GM19397 (cell line): ENCODE measurements around the gene RAF1.
A peak's percentile ranks its signal among the peaks of the same experiment; 100 is the strongest.
"Not testable (repeated sequence)": the region's sequence is repeated elsewhere in the genome, so short reads cannot be mapped to it uniquely, and the experiment has no call there.

Experiments used
- ATAC-seq: cut with Tn5 transposase; IDR thresholded peaks from one replicate; pipeline ENCODE4 v1.9.1; 2021; ENCODE audit warnings: mild to moderate bottlenecking, moderate library complexity; ENCODE audit not compliant: unreplicated experiment

Gene RAF1

DNA sequence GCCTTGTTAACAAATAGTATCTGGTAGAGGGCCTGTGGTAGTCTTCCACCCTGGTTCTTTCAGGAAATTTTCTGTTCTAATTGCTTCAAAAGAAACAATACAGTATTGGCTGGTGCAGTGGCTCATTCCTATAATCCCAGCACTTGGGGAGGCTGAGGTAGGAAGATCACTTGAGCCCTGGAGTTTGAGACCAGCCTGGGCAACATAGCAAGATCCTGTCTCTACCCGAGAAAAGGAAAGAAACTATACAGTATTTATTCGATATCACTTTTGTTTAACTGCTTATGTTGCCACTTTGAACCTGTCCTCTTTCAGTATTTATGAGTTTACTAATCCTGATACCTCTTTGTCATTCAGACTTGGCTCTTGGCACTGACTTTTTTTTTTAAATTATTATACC lies 102.5 kb downstream of the RAF1 start:
- ATAC-seq, result no peak

DNA sequence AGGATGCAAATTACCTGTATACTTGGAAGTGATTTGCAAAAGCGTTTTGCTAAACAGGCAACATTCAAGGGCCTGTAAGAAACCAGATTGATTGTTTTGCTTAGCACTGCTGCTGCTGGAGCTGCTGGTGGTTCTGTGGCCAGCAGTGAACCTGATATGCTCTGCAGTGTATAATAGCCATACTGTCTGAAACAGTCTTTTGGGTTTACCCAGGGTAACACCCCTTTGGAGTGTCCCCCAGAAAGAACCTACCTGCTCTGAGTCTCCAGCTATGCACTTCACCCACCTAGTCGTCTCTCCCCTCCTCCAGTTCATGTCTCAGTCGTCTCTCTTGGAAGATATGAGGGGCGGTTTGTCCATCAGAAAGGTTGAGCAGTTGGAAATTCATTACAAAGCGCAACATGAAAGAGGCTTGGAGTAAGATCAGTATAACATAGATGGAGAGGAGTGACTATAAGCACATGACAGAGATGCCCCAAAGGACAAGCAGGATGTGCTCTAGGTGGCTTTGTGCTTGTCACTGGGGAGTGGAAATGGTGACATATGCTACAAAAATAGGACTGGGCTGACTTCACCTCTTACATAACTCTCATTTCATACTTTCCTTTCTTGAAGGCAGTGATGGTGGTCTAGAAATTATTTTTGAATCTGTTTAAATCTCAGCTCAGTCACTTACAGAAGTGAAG lies 103.3 kb downstream of the RAF1 start:
- ATAC-seq, result peak; percentile 25

DNA sequence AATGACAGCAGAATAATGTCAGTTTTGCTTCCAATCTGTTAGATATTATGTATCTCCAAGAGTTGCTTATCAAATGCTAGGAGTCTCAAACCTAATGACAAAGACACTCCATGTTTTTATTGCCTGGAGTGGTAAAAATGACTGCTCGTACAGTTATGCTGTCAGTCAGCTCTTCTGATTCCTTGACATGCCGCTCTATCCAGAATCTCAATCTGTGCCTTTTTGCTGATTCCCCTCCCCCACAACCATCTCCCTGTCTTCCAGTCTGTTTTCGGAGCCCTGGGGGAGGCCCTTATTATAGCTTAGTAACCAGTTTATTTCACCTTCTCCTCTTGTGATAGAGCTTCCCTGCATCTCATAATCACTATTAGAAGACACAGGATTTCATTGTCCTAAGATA lies 104.4 kb downstream of the RAF1 start:
- ATAC-seq, result no peak

DNA sequence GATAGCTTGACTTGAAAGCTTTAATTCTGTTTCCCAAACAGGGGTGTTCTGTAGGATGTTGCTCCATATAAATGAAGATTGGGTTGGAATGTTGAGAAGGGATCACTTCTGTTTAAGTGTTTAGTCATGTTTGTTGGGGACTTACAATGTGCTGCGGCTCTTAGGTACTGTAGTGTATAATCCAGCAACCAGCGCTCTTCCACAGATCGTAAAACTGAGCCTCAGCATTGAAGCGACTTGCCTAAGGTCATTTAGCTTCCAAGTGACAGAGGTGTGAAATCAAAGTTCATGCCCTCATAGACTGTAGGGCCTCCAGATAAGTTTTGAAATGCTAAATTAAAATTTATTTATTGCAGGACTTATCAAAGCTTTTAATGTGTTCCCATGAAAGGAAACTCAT lies 105.2 kb downstream of the RAF1 start:
- no peak for ATAC-seq

DNA sequence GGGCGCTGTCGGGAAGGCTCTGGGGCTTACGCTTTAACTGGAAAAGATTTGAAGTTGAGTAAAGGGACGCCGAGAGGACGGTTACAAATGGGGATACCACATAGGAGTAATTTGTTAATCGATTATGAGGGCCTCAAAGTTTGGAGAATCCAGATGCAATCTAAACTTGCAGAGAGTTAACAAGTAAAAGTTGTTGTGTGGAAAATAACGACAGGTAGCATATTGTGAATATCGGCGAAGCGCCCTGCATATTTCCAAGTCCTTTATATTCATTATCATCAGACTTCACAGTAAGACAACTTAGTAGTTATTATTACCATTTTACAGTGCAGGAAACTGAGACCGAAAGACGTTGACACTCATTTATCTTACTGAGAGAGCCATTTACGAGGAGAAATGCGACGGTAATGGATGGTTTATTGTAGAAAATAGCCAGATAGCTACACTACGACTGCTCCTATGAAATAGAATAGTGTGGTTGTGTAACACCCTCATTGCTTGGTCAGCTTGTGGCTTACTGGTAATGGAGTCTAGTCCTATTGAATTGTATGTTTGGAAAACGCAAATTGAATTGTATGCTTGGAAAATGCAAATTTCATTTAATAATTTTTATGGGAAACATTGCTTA lies 106.3 kb downstream of the RAF1 start:
- ATAC-seq, result no peak

DNA sequence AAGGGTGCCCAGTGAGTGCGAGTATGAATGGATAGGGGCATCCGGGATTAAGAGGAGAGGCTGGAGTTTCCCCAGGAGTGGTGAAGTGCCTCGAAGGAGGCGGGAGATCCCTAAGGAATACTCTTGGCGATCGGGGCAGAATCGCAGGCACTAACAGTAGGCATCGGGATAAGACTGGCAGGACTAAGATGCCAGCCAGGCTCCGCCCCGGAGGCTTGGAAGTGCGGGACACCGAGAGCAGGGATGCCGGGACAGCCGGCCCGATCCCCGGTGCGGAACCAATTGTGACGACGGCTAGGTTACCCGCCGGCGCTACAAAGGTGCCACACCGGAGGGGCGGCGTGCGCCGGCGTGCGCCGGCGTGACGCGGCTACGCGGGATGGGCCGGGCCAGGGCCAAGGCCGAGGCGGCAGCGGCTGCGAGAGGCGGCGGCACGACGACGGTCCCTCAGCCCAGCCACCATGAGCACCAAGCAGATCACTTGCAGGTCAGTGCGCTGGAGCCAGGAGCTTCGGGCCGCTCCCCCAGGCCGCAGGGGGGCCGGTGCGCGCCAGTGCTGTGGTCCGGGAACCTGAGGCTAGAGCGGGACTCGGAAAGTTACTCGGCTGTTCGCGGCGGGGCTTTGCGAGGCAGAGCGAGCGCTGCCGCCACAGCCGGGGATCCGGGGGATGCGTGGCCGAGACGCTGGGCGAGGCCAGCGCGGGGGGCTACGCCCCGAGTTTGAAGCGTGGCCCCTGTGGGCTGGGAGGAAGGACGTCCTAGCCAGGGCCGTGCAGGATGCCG lies 107.0 kb downstream of the RAF1 start, which contains the start of gene MKRN2:
TSS of gene MKRN2 (plus strand) at position 398 of the 783 bp plus-strand sequence. CDS start at position 462, 64 bp downstream.
- peak; percentile 88 for ATAC-seq

DNA sequence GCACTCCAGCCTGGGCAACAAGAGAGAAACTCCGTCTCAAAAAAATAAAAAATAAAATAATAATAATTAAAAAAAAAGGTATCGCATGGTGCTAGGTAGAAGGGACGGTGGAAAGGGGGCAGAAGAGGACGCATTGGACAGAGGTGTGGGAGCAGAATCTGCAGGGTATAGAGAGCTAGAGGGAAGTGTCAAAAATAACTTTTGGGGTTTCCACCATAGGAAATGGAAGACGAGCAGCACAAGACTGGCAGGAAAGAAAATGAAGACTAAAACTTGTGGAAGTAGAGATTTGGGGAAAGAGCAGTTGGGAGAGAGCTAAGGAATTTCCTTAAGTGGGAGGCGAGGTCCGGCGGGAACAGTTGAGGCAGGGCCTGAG lies 107.6 kb downstream of the RAF1 start:
- no peak for ATAC-seq

DNA sequence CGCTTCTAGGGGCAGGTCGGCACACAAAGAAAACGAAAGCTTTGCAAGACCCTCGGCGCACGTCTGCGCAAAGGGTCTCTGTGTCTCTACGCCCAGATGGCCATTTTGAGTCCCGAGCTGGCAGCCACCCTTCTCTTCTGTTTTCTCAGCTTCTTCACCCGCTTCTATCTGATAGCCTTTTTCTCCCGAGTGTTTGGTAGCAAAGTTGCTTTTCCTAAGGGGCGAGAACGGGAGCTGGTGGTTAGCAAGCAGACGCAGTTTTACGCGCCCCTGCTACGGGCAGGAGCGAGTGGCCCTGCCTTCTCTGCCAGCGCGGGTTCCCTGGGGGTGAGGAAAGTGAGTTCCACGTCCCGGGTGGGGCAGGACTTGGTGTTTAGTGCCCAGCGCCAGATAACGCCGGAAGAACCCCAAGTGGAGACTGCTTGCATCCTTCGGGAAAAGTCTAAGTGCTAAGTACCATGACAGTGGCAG lies 110.0 kb downstream of the RAF1 start:
- ATAC-seq, result no peak

DNA sequence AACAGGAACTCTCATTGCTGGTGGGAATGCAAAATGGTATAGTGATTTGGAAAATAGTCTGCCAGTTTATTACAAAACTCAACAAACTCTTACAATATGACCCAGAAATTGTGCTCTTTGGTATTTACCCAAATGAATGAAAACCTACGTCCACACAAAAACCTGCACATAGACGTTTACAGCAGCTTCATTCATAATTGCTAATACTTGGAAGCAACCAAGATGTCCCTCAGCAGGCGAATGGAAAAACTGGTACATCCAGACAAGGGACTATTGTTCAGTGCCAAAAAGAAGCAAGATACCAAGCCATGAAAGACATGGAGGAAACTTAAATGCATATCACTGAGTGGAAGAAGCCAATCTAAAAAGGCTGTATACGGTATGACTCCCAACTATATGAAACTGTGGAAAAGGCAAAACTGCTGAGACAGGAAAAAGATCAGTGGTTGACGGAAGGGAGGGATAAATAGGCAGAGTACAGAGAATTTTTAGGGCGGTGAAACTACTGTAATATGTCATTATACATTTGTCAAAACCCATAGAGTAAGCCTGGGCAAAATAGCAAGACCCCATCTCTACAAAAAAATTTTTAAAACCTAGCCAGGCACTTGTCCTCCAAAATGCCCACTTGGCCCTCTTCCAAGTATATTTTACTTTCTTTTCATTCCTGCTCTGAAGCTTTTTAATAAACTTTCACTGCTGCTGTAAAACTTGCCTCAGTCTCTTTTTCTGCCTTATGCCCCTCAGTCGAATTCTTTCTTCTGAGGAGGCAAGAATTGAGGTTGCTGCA lies 113.8 kb downstream of the RAF1 start:
- no peak for ATAC-seq

DNA sequence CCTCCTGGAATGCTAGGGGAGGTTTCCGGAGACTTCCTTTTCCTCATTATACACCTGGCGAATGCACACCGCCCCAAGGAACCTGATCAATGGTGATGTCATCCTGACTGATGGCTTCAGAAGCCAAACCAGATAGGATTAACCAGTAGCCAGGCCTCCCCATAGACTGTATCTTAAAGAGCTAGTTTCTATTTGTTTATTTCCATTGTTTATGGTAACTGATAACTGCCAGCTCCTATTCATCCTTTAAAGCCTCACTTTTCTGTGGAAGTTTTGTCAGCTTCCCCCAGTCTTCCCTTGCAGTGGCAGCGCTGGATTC lies 118.5 kb downstream of the RAF1 start, which contains the start of gene MKRN2OS:
TSS of gene MKRN2OS (minus strand) at position 27 of the 319 bp plus-strand sequence. CDS start 35 bp downstream, outside the sequence.
- ATAC-seq, result no peak

DNA sequence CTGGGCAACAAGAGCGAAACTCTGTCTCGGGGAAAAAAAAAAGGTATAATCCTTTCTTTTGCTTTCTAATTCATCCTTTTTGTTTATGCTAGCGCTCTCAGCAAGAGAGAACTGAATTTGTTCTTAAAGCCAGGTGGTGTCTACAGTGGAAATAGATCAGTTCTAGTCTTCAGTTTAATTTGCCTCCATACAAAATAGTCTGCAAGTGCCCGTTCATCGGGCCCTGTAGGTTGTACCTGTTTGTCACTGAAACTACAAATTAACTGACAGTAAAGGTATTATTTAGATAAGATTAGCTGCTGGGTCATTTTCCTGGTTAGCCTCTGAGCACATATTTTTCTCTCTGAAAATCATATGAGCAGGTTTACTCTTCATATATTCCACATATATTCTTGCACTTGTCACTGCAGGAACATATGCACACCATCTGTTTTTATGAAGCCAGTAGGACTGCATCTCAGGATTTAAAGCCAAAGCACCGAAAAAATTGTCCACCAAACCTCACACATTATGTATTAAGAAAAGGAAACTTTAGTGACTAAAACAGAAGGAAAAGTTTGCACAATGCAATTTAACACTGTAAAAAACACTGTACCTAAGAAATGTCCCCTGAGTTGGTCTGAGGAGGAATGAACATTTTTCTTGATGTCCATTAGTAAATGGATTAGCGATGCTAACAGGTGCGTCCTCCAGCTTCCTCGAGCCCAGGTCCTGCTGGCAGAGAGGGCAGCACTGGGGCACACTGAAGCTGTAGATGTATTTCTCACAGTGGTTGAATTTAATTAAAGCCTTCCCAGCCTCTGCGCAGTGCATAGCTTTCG lies 119.1 kb downstream of the RAF1 start:
- ATAC-seq, result no peak

DNA sequence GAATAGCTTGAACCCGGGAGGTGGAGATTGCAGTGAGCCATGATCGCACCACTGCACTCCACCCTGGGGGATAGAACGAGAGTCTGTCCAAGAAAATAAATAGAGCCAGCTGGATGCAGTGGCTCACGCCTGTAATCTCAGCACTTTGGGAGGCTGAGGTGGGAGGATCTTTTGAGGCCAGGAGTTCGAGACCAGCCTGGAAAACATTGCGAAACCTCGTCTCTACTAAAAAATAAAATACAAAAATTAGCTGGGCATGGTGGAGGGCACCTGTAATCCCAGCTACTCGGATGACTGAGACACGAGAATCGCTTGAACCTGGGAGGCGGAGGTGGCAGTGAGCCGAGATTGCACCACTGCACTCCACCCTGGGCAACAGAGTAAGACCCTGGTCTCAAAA lies 120.4 kb downstream of the RAF1 start:
- ATAC-seq, result not testable (repeated sequence)

DNA sequence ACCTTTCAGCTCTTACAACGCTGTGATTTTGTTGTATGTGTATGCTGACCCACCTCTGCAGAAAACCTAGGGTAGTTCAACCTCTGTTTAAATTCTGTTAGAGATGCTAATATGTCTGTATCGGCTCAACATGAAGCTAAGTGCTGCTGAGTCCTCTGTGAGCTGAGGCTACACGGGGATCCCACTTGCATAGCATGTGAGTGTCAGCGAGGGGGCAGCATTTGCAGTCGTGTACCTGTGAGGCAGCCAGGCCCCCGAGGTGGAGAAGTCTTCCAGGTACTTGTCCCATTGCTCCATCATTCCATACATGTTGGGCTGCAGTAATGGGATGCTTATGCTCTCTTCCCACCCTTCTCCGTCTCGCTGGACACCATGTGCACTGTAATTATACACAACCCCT lies 122.3 kb downstream of the RAF1 start:
- ATAC-seq, result no peak

DNA sequence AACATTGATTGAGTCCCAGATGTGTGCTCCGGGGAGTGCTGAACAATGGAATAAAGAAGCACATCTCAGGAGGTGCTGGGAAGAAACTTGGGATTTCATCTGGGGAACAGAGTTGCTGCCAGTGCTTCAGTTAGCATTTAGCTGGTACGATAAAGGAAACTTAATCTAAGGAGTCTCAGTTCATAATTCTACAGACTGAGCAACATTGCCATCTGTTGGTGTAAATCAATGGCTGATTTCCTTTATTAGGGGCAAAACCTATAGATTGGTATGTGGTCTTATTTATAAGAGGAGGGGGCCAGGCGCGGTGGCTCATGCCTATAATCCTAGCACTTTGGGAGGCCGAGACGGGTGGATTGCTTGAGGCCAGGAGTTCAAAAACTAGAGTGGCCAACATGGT lies 127.5 kb downstream of the RAF1 start:
- no peak for ATAC-seq
